B cell (primary cell): ENCODE measurements around the gene PLA2G3.

Experiments used
- CTCF ChIP-seq: fragments of 200-600 bp; IDR thresholded peaks from one replicate; pipeline ENCODE4 v1.8.0; 2022; ENCODE audit warnings: antibody characterized with exemption, mild to moderate bottlenecking
- EZH2 ChIP-seq: IDR thresholded peaks from 2 replicates; pipeline ENCODE4 v1.6.1; 2012; ENCODE audit warnings: borderline replicate concordance, low read depth, mild to moderate bottlenecking, moderate library complexity, low read length; ENCODE audit not compliant: insufficient read depth, poor library complexity, severe bottlenecking

GRCh38 chr22:31094741-31095140, 45.6 kb downstream of the PLA2G3 start:
- no peak for TF ChIP-seq CTCF
- TF ChIP-seq EZH2, result no peak
